OCI-LY7 (cell line): Measurements from ENCODE around the gene TUBB8. TPM values are rescaled to one million over a fixed set of nuclear protein-coding genes. Genes with fewer than 3 reads are reported as not detected.

Experiments used
- total RNA-seq, 2 experiments: library from RNA; depleted of rRNA in 1 of 2; stranded (reverse); fragments of >200 nt in 1 of 2; shearing (Covaris generic) in 1 of 2; gene quantifications; 2 replicates each; pipeline ENCODE4 v1.2.3, GENCODE V29; 2014 to 2022

TUBB8 gene
- total RNA-seq, 2 experiments from 2014 or later = not detected

Other genes starting within 250 kb of the TUBB8 start
- gene ZMYND11, start 86.2 kb upstream of the TUBB8 start, total RNA-seq (2014; rRNA removed; shearing (Covaris generic)) = 2.9 and 5.5 TPM in 2 replicates
- 2.3 and 4.0 TPM in 2 replicates for gene ZMYND11, start 86.2 kb upstream of the TUBB8 start, total RNA-seq (2022)